ENCODE results near the gene UFSP2.

Gene UFSP2

DNA sequence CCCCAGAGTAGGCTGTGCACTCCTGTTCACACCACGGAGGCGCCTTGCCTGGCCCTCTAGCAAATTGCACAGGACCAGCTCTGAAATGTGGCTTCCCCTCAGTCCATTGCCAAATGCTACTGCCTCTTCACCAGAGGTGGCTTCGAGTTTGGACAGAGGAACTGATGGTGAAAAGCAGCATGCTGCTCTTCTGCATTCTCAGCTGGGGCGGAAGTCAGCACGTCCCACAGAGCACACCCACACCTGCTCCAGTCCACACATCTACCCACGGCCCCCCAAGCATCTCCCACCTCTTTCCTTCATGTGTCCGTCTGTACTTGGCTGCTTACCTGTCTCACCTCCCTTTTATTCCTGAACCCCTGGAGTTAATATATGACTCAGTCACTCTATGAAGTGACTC, 73.6 kb downstream of the UFSP2 start:
- no peak for DNase-seq (ENCODE audit: low spot score)

DNA sequence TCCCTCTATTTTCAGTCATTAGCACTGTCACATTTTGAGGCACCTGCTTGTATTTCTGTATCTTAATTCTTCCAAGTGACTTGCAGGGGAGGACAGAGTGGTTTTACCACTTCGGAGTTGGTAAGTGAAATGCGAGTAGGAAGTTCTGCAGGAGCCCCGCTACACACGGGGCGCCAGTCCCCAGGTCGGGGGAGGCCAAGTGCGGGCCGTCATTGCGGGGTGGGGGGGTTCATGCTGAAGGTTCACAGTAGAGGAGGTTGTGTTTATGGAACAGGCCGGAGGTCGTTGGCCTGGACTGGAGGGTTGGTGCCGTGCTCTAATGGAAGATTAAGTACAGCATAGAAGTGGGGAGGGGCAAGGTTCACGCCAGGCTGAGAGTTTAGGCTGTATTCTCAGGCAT, 74.1 kb downstream of the UFSP2 start:
- no peak for DNase-seq (ENCODE audit: low spot score)

All from kidney capillary endothelial cell (primary cell).